Right kidney (tissue), 1 donor: Measurements from ENCODE around the gene TAC3.
"Not testable (repeated sequence)": the region's sequence is repeated elsewhere in the genome, so short reads cannot be mapped to it uniquely, and the experiment has no call there.

ENCODE experiments used
- DNase-seq: peaks from one replicate; pipeline ENCODE4 v3.0.0-alpha.2; 2016

Gene TAC3

DNA sequence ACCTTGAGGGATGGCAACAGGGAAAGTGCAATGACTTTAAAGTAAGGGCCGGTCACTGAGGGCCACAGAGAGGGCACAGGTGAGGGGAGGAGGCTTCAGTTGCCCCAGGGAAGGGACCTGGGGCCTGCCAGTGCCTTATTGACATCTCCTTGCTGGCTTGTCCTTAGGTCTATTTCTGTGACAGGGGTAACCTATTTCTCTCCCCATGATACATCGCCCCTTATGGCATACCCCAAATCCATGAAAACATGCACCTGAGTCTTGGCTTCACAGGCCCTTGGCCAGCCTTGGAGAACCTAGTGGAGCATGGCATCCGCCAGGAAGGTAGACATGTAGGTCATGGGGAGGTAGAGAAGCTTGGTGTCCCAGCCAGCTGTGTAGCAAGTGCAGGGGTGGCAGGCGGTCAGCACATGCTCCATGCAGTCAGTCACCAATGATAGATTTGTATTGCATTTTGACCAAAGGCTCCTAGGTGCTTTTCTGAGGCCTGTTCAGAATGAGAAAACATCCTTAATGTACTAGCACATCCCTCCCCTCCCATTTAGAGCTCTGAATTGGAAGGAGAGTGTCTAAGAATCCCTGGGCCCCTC, 35.3 kb downstream of the TAC3 start:
- DNase-seq: no peak

DNA sequence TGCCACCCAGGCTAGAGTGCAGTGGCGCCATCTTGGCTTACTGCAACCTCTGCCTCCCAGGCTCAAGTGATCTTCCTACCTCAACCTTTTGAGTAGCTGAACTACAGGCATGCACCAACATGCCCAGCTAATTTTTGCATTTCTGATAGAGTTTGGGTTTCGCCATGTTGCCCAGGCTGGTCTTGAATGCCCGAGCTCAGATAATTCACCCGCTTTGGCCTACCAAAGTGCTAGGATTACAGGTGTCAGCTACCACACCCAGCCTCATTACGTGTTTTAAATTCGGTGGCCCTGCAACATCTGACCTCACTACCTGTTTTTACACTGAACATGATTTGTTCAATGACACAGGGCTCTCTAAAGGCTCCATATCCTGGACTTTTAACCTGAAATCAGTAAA, 36.1 kb downstream of the TAC3 start:
- DNase-seq: no peak

DNA sequence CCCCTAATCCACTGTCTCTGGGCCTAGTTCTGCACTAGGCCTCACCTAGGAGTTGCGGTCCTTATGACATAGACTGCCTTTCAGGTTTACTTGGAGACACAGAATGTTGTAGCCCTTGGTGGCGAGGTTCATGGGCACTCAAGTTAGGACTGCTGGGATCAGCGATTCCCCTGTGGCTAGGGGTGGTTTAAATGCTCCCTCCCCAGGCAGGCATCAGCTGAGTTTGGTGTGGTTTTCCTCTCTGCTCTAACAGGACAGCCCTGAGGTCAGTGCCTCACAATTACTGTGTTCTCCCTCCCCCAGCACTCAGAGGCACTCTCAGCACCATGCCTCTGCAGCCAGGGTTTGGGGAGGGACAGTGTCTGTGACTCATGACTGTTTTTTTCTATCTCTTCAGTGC, 36.7 kb downstream of the TAC3 start:
- DNase-seq: no peak

DNA sequence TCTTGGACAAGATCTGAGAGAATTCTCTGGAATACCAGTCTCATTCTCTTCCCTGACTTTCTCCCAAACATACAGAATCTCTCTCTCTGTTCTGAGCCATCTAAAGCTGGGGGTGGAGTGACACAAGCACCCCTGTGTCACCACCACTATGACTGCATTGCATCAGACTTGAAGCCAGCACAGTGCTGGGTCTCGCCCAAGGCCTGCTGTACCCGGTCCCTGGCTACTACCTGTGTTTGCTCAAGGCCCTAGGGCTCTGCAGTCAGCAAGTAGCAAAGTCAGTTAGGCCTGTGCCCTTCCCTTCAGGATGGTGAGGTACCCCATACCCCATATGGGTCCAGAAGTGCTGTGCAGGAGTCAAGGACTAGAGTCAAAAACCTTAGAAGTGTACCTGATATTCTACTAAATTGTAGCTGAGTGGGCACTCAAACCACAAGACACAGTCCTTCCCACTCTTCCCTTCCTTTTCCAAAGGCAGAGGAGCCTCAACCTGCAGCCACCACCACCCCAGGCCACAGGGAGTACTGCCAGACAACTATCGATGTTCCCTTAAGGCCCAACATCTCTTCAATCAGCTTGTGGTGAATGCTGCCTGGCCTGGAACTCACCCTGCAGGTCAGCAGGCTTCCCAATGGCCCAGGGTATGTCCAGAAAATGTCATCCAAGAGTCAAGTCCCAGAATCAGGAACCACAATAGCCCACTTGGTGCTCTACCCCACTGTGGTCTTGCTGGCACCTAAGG, 37.8 kb downstream of the TAC3 start:
- no peak for DNase-seq

DNA sequence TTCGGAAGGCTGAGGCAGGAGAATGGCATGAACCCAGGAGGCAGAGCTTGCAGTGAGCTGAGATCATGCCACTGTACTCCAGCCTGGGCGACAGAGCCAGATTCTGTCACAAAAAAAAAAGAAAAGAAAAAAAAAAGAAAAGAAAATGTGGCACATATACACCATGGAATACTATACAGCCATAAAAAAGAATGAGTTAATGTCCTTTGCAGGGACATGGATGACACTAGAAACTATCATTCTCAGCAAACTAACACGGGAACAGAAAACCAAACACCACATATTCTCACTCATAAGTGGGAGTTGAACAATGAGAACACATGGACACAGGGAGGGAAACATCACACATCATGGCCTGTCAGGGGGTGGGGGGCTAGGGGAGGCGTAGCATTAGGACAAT, 39.0 kb downstream of the TAC3 start:
- not testable (repeated sequence) for DNase-seq

DNA sequence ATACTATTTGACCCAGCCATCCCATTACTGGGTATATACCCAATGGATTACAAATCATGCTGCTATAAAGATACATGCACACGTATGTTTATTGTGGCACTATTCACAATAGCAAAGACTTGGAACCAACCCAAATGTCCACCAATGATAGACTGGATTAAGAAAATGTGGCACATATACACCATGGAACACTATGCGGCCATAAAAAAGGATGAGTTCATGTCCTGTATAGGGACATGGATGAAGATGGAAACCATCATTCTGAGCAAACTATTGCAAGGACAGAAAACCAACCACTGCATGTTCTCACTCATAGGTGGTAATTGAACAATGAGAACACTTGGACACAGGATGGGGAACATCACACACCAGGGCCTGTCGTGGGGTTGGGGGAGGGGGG, 42.1 kb downstream of the TAC3 start:
- not testable (repeated sequence) for DNase-seq

DNA sequence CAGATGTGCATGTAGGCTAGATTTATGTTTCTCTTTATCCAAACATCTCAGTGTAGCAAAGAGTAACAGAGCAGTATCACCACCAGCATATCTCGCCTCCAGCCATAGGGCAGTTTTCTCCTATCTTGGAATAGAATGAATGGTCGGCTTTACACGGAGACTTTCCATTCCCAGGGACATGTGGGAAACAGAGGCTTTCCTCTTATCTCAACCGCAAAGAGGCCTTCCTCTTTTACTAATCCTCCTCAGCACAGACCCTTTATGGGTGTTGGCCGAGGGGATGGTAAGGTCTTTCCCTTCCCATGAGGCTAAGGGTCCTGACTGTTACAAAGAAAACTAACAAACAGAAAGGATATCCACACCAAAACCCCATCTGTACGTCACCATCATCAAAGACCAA, 47.4 kb downstream of the TAC3 start:
- DNase-seq: not testable (repeated sequence)

DNA sequence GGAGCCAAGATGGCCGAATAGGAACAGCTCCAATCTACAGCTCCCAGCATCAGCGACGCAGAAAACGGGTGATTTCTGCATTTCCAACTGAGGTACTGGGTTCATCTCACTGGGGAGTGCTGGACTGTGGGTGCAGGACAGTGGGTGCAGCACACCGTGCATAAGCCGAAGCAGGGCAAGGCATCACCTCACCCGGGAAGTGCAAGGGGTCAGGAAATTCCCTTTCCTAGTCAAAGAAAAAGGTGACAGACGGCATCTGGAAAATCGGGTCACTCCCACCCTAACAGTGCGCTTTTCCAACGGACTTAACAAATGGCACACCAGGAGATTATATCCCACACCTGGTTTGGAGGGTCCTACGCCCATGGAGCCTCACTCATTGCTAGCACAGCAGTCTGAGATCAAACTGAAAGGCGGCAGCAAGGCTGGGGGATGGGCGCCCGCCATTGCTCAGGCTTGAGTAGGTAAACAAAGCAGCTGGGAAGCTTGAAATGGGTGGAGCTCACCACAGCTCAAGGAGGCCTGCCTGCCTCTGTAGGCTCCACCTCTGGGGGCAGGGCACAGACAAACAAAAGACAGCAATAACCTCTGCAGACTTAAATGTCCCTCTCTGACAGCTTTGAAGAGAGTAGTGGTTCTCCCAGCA, 50.2 kb downstream of the TAC3 start:
- DNase-seq: not testable (repeated sequence)

DNA sequence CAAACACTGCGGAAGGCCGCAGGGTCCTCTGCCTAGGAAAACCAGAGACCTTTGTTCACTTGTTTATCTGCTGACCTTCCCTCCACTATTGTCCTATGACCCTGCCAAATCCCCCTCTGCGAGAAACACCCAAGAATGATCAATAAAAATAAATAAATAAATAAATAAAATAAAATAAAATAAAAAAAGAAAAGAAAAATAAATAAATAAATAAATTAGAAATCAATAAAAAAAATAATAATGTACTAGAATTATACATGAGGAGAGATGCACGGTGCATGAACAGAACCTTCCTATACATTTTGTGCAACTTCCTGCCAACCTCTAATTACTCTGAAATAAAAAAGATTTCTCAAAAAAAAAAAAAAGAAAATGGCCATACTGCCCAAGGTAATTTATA, 51.2 kb downstream of the TAC3 start:
- not testable (repeated sequence) for DNase-seq

DNA sequence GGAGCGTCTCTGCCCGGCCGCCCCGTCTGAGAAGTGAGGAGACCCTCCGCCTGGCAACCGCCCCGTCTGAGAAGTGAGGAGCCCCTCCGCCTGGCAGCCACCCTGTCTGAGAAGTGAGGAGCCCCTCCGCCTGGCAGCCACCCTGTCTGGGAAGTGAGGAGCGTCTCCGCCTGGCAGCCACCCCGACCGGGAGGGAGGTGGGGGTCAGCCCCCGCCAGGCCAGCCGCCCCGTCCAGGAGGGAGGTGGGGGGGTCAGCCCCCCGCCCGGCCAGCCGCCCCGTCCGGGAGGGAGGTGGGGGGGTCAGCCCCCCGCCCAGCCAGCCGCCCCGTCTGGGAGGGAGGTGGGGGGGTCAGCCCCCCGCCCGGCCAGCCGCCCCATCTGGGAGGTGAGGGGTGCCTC, 52.8 kb downstream of the TAC3 start:
- DNase-seq: not testable (repeated sequence)

DNA sequence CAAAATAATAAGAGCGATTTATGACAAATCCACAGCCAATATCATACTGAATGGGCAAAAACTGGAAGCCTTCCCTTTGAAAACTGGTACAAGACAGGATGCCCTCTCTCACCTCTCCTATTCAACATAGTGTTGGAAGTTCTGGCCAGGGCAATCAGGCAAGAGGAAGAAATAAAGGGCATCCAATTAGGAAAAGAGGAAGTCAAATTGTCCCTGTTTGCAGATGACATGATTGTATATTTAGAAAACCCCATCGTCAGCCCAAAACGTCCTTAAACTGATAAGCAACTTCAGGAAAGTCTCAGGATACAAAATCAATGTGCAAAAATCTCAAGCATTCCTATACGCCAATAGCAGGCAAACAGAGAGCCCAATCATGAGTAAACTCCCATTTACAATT, 54.1 kb downstream of the TAC3 start:
- DNase-seq: not testable (repeated sequence)
